Kidney epithelial cell (primary cell): ENCODE data around the gene NTRK3. TPM values are rescaled to one million over a fixed set of nuclear protein-coding genes. Genes with fewer than 3 reads are reported as not detected.

Source experiments
- DNase-seq: peaks from one replicate; pipeline ENCODE4 v3.0.0-alpha.2; 2010; ENCODE audit warnings: low read depth
- H3K27me3 ChIP-seq: 2 replicates; pipeline ENCODE4 v1.6.0; 2011; ENCODE audit warnings: low read length; ENCODE audit not compliant: control insufficient read depth, insufficient read depth
- H3K36me3 ChIP-seq: 2 replicates; pipeline ENCODE4 v1.5.1; 2011; ENCODE audit warnings: low read length; ENCODE audit not compliant: control insufficient read depth, insufficient read depth
- H3K4me3 ChIP-seq: 2 replicates; pipeline ENCODE4 v1.5.1; 2011; ENCODE audit warnings: low read depth, mild to moderate bottlenecking, control low read depth, low read length
- CTCF ChIP-seq: IDR thresholded peaks from 2 replicates; pipeline ENCODE4 v1.5.1; 2011; ENCODE audit warnings: mild to moderate bottlenecking, moderate library complexity, low read length, control low read depth, inconsistent platforms; ENCODE audit not compliant: insufficient read depth, poor library complexity, severe bottlenecking
- total RNA-seq: library from RNA; depleted of rRNA; stranded (reverse); fragments of >200 nt; gene quantifications from 2 replicates; pipeline ENCODE4 v1.2.3, GENCODE V29; 2015

Gene NTRK3
- total RNA-seq, 1 donor from 2014 or later: not detected

- DNase-seq: no peak
- H3K4me3 ChIP-seq: no peak overlapping the region
- H3K27me3 ChIP-seq: no peaks in the 10 kb centered on the region
- no peak for TF ChIP-seq CTCF
- H3K36me3 ChIP-seq: no peaks in the 10 kb centered on the region
These were observed 297.5 kb downstream of the NTRK3 start for GRCh38 chr15:87959080-87959479.

- H3K36me3 ChIP-seq: no peaks in the 10 kb centered on the region
- TF ChIP-seq CTCF: no peak
- DNase-seq: no peak
- no peaks in the 10 kb centered on the region for H3K27me3 ChIP-seq
- H3K4me3 ChIP-seq: no peak overlapping the region
These were observed 301.1 kb downstream of the NTRK3 start for GRCh38 chr15:87955284-87955909.

GRCh38 chr15:87954793-87955192, 301.7 kb downstream of the NTRK3 start:
- H3K36me3 ChIP-seq: no peaks in the 10 kb centered on the region
- no peak for DNase-seq
- no peak overlapping the region for H3K4me3 ChIP-seq
- TF ChIP-seq CTCF: no peak
- H3K27me3 ChIP-seq: no peaks in the 10 kb centered on the region

- Histone ChIP-seq H3K27me3 (no peaks in the 10 kb centered on the region), H3K36me3 (no peaks in the 10 kb centered on the region), H3K4me3 (no peak overlapping the region)
- no peak for DNase-seq
- TF ChIP-seq CTCF: no peak
These were observed 303.7 kb downstream of the NTRK3 start for GRCh38 chr15:87952736-87953287.

- no peak for TF ChIP-seq CTCF
- no peak for DNase-seq
- Histone ChIP-seq H3K4me3 (no peak overlapping the region), H3K27me3 (no peaks in the 10 kb centered on the region), H3K36me3 (no peaks in the 10 kb centered on the region)
These were observed 306.8 kb downstream of the NTRK3 start for GRCh38 chr15:87949575-87950223.

GRCh38 chr15:87949151-87949574, 307.4 kb downstream of the NTRK3 start:
- Histone ChIP-seq H3K36me3 (no peaks in the 10 kb centered on the region), H3K27me3 (no peaks in the 10 kb centered on the region), H3K4me3 (no peak overlapping the region)
- DNase-seq: no peak
- no peak for TF ChIP-seq CTCF
